ENCODE results near the gene LTC4S.

Gene LTC4S

DNA sequence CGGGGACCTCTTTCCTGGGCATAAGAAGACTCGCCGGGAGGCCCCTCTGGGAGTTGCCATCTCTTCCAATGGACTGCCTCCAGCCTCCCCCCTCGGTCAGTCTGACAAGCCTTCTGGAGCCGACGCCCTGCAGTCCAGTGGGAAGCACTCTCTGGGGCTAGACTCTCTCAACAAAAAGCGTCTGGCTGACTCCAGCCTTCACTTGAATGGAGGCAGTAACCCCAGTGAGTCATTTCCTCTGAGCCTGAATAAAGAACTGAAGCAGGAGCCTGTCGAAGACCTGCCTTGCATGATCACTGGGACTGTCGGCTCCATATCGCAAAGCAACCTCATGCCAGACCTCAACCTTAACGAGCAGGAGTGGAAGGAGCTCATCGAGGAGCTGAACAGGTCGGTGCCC lies 28.4 kb upstream of the LTC4S start:
- no peak overlapping the region for H3K4me3 ChIP-seq (ENCODE audit: low read length)
- TF ChIP-seq ZNF274 (IDR thresholded peaks at IDR 0.05; ENCODE audit: low read depth, low read length) = no peak

DNA sequence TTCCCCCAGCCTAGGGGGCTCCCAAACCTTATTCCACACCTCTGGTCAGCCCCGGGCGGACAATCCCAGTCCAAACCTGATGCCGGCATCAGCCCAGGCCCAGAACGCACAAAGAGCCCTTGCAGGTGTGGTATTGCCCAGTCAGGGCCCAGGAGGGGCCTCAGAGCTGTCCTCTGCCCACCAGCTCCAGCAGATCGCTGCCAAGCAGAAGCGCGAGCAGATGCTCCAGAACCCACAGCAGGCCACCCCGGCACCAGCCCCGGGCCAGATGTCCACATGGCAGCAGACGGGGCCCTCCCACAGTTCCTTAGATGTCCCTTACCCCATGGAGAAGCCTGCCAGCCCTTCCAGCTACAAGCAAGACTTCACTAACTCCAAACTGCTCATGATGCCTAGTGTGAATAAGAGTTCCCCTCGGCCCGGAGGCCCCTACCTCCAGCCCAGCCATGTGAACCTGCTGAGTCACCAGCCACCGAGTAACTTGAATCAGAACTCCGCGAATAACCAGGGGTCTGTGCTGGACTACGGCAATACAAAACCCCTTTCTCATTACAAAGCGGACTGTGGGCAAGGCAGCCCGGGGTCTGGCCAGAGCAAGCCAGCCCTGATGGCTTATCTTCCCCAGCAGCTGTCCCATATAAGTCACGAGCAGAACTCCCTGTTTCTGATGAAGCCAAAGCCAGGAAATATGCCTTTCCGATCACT lies 27.6 kb upstream of the LTC4S start:
- TF ChIP-seq ZNF274 (IDR thresholded peaks at IDR 0.05; ENCODE audit: low read depth, low read length) = no peak
- H3K4me3 ChIP-seq (ENCODE audit: low read length) = no peak overlapping the region

DNA sequence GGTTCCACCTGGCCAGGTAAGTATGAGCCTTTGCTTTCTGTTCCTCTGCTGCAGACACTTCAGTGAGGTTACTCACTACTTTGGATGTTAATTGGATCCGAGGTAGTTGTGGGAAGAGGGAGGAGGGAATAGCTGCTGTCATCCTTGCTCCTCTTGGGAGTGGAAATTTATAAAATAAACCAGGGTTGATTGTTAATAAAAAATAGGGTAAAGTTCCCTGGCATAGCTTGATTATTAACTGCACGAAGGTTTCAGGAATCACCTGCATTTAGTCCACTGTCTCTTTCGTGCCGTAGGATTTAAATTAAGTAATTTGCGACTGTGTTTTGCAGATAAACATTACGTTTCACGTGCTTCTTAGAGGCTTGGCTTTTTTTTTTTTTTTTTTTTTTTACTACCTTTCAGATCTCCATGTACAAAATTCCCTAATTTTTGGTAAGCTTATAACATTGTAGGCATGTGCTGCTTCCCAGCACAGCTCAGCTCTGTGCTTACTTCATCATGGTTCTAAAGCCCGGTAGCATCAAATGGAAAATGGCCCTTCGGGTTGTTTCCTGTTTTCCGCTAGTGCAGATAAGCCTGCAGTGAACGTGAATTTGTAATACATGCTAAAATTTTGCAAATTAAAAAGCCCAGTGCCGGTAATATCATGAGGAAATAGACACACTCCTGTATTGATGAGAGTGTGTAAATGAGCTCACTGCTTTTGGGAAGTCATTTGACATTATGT lies 26.9 kb upstream of the LTC4S start:
- no peak for TF ChIP-seq ZNF274 (IDR thresholded peaks at IDR 0.05; ENCODE audit: low read depth, low read length)
- H3K4me3 ChIP-seq (ENCODE audit: low read length) = no peak overlapping the region

DNA sequence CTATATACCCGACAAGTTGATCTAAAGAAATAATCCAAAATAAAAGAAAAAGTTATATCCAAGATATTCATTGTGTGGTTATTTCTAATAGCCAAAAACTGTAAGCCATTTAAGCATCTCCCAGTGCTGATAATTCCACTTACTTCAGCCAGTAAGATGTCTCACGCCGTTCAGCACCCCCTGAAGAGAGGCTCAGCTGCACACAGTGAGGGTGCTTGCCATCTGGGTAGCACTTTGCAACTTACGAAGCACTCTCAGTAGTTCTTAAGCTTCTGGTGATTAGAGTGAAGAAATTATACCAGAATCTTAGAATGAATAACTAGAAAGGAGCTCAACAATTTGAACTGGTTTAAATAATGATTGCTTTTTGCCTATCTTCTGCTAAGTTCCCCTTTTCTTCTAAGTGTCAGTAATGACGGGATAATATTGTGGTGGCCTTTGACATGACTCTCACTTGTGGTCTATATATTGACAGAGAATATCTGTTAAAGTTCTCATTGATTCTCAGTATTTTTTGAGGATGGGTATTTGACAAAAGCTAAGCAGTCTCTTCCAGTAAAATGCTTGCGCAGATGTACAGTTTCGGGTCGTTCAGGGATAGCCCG lies 26.2 kb upstream of the LTC4S start:
- H3K4me3 ChIP-seq (ENCODE audit: low read length) = no peak overlapping the region
- no peak for TF ChIP-seq ZNF274 (IDR thresholded peaks at IDR 0.05; ENCODE audit: low read depth, low read length)

GRCh38 chr5:179768326-179769085 lies 25.3 kb upstream of the LTC4S start:
- no peak overlapping the region for H3K4me3 ChIP-seq (ENCODE audit: low read length)

DNA sequence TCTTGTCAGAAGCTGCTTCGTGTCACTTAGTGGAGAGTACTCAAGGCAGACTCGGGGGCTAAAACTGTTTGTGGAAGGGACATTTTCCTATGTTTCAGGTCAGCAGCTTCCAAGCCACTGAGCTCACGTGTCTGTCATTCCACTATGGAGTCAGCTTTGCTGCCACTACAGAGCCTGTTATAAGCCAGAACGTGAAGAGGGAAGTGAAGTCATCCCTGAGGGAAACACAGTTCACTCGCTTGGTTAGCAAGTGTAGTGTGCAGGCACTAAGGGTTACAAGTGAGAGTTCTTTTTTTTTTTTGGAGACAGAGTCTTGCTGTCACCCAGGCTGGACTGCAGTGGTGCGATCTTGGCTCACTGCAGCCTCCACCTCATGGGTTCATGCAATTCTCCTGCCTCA lies 24.5 kb upstream of the LTC4S start:
- no peak for TF ChIP-seq ZNF274 (IDR thresholded peaks at IDR 0.05; ENCODE audit: low read depth, low read length)
- no peak overlapping the region for H3K4me3 ChIP-seq (ENCODE audit: low read length)

More at GRCh38 chr5:179768326-179769085, 25.3 kb upstream of the LTC4S start:
- TF ChIP-seq ZNF274 (IDR thresholded peaks at IDR 0.05; ENCODE audit: low read depth, low read length) = no peak

- TF ChIP-seq ZNF274 (IDR thresholded peaks at IDR 0.05; ENCODE audit: low read depth, low read length) = no peak
- H3K4me3 ChIP-seq (ENCODE audit: low read length) = no peak overlapping the region
Measured at GRCh38 chr5:179769796-179770195, 24.0 kb upstream of the LTC4S start.

GRCh38 chr5:179771311-179771895 lies 22.4 kb upstream of the LTC4S start:
- no peak overlapping the region for H3K4me3 ChIP-seq (ENCODE audit: low read length)
- TF ChIP-seq ZNF274 (IDR thresholded peaks at IDR 0.05; ENCODE audit: low read depth, low read length) = no peak

DNA sequence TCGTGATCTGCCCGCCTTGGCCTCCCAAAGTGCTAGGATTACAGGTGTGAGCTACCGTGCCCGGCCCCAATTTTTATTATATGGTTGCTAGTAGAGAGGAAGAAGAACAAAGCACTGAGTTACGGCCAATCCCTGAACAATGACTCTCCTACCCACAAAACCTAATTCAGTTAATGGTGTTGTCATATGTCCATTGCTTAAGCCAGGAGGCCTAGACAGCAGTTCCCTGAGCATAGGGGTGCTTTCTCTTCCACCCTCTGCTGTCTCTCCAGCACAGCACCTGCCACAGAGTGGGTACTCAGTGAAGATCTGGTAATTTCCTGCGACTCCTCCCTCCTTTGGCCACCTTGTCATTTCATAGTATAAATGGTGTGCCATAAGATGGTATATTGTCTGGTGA lies 21.4 kb upstream of the LTC4S start:
- TF ChIP-seq ZNF274 (IDR thresholded peaks at IDR 0.05; ENCODE audit: low read depth, low read length) = no peak
- H3K4me3 ChIP-seq (ENCODE audit: low read length) = no peak overlapping the region

- no peak overlapping the region for H3K4me3 ChIP-seq (ENCODE audit: low read length)
- no peak for TF ChIP-seq ZNF274 (IDR thresholded peaks at IDR 0.05; ENCODE audit: low read depth, low read length)
Measured at GRCh38 chr5:179773686-179774040, 20.1 kb upstream of the LTC4S start.

DNA sequence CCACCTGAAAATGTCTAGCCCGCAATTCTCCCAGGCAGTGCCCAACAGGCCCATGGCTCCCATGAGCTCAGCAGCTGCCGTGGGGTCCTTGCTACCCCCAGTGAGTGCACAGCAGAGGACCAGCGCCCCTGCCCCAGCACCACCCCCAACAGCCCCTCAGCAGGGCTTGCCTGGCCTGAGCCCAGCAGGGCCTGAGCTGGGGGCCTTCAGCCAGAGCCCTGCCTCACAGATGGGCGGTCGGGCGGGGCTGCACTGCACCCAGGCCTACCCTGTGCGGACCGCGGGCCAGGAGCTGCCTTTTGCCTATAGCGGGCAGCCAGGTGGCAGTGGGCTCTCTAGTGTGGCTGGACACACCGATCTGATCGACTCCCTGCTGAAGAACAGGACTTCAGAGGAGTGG lies 19.3 kb upstream of the LTC4S start:
- H3K4me3 ChIP-seq (ENCODE audit: low read length) = no peak overlapping the region
- no peak for TF ChIP-seq ZNF274 (IDR thresholded peaks at IDR 0.05; ENCODE audit: low read depth, low read length)

GRCh38 chr5:179776411-179776938 lies 17.3 kb upstream of the LTC4S start:
- H3K4me3 ChIP-seq (ENCODE audit: low read length) = no peak overlapping the region
- TF ChIP-seq ZNF274 (IDR thresholded peaks at IDR 0.05; ENCODE audit: low read depth, low read length) = no peak

GRCh38 chr5:179777456-179777855 lies 16.3 kb upstream of the LTC4S start:
- TF ChIP-seq ZNF274 (IDR thresholded peaks at IDR 0.05; ENCODE audit: low read depth, low read length) = no peak
- H3K4me3 ChIP-seq (ENCODE audit: low read length) = no peak overlapping the region

DNA sequence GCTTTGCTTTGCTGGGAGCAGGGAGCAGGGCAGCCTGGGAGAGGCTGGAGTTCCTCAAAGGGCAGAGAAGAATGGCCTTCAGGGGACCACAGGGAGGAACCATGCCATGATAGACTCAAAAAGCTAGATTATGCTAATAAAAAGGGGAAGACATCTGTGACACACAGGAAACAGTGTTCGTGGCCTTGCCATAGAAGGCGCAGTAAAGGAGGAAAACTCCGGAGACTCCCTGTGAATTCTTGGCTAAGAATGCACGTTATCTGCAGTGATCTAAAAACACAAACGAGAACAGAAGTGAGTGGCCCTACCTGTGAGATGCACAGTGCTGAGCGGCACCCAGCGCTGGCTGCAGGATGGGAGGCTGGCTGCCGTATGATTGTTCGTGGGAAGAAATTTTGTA lies 15.9 kb upstream of the LTC4S start:
- no peak for TF ChIP-seq ZNF274 (IDR thresholded peaks at IDR 0.05; ENCODE audit: low read depth, low read length)
- H3K4me3 ChIP-seq (ENCODE audit: low read length) = no peak overlapping the region
